ENCODE results near the gene PCMT1.

DNA sequence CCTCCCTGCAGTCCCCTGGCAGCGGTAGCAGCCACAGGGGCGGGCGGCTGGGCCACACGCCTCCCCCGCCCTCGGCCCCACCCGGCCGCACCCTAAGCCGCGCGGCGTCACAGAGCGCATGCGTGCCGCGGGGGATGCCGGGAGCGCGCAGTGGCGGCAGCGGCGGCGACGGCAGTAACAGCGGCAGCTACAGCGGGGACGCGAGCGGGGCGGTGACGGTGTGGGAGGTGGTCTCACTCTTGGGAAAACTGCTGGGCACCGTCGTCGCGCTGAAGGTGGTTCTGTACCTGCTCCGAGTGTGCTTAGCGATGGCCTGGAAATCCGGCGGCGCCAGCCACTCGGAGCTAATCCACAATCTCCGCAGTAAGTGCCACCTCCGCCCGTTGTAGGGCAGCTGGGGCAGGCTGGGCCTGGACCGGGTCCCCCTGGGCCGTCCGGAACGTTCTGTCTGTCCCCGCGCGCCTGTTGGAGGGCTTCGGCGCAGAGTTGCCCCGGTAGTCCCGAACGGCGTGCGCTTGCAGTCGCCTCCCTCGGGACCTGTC is at the start of gene PCMT1:
- no peak for TF ChIP-seq EZH2 (IDR thresholded peaks at IDR 0.05)
- TF ChIP-seq CTCF (IDR thresholded peaks at IDR 0.05): no peak
- TF ChIP-seq EZH2phosphoT487 (IDR thresholded peaks at IDR 0.05): no peak

All from neural progenitor cell (in vitro differentiated cells).